ENCODE results near the gene LLGL2. TPM values are rescaled to one million over a fixed set of nuclear protein-coding genes. Genes with fewer than 3 reads are reported as not detected.

Gene LLGL2
- total and polyA plus RNA-seq, 10 of the 15 experiments (the other 5 are each of a cell fraction or from before 2014, with no cell fraction given) = 0.21 to 9.9 (median 4.5) TPM

GRCh38 chr17:75615301-75615700, 89.8 kb downstream of the LLGL2 start:
- Histone ChIP-seq H3K79me2 (ENCODE audit: control insufficient read depth, insufficient read depth, low read length) (no peaks in the 10 kb centered on the region), H2AFZ (ENCODE audit: control insufficient read depth, low read depth, low read length) (no peak overlapping the region), H3K27me3 (replicated peaks in 1 of 2; ENCODE audit: control insufficient read depth in 2 of 2, insufficient read depth in 2 of 2, low read length in 1 of 2) (no peaks in the 10 kb centered on the region), H3K9me3 (replicated peaks; ENCODE audit: control insufficient read depth, insufficient read depth, low read length) (no peaks in the 10 kb centered on the region), H3K4me3 (no peak overlapping the region), H4K20me1 (ENCODE audit: control insufficient read depth, insufficient read depth) (no peaks in the 10 kb centered on the region), H3K4me1 (ENCODE audit: control insufficient read depth, insufficient read depth, low read length) (no peaks in the 10 kb centered on the region), H3K9ac (ENCODE audit: control insufficient read depth, insufficient read depth, low read length) (no peak overlapping the region), H3K36me3 (ENCODE audit: control insufficient read depth in 2 of 2, insufficient read depth in 2 of 2, low read length in 1 of 2) (no peaks in the 10 kb centered on the region), H3K27ac (ENCODE audit: control insufficient read depth, insufficient read depth) (no peak overlapping the region), H3K4me2 (ENCODE audit: control insufficient read depth, insufficient read depth) (no peak overlapping the region)
- FAIRE-seq (no peak), ATAC-seq (no peak), DNase-seq (ENCODE audit: low read depth, low spot score) (no peak)
- no TSS peak for BruUV-seq (replicated peaks)
- CTCF ChIA-PET = interaction anchor here (2.2 kb wide), 2 partner anchors 14 to 18 kb away, joined by 10 to 11 read pairs; partner anchors contain the start of gene SMIM5
- POLR2A ChIA-PET = no interaction called here
- WGBS (ENCODE audit: insufficient coverage, insufficient replicate concordance, low lambda C conversion rate, missing lambda C conversion rate) = 46% methylated on average over 11 of the region's 11 CpGs
- in situ Hi-C loops (cut with MboI) = no loop called here
- intact Hi-C loops (cut with micrococcal nuclease; ENCODE audit: unreplicated experiment) = no loop called here
- SMC1A ChIA-PET (ENCODE audit: uncharacterized antibody, unreplicated experiment) = no interaction called here
- RAD21 ChIA-PET (ENCODE audit: unreplicated experiment) = no interaction called here
- TF ChIP-seq SMAD5 (IDR thresholded peaks at IDR 0.05; ENCODE audit: low read depth) (no peak), MTA3 (IDR thresholded peaks at IDR 0.05; ENCODE audit: borderline replicate concordance, low read length) (no peak), GATAD2B (conservative IDR thresholded peaks at IDR 0.05; ENCODE audit: low read depth) (no peak), JUND (IDR thresholded peaks at IDR 0.05; ENCODE audit: low read depth, low read length) (no peak), ZZZ3 (IDR thresholded peaks at IDR 0.05; ENCODE audit: control insufficient read depth, insufficient read length, low read depth) (no peak), PRDM15 (CRISPR knock-in tag; IDR thresholded peaks at IDR 0.05) (no peak), RB1 (IDR thresholded peaks at IDR 0.05; ENCODE audit: borderline replicate concordance) (no peak), LARP7 (IDR thresholded peaks at IDR 0.05) (no peak), BCL3 (IDR thresholded peaks at IDR 0.05; ENCODE audit: borderline replicate concordance, insufficient read depth, low read depth, low read length, poor library complexity, severe bottlenecking) (no peak), SRF (IDR thresholded peaks at IDR 0.05; ENCODE audit: low read depth in 2 of 2, low read length in 2 of 2) (no peak), PKNOX1 (IDR thresholded peaks at IDR 0.05) (no peak)
- TF ChIP-seq, protein P1, sequence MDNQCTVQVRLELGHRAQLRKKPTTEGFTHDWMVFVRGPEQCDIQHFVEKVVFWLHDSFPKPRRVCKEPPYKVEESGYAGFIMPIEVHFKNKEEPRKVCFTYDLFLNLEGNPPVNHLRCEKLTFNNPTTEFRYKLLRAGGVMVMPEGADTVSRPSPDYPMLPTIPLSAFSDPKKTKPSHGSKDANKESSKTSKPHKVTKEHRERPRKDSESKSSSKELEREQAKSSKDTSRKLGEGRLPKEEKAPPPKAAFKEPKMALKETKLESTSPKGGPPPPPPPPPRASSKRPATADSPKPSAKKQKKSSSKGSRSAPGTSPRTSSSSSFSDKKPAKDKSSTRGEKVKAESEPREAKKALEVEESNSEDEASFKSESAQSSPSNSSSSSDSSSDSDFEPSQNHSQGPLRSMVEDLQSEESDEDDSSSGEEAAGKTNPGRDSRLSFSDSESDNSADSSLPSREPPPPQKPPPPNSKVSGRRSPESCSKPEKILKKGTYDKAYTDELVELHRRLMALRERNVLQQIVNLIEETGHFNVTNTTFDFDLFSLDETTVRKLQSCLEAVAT (IDR thresholded peaks at IDR 0.05) = no peak
- TF ChIP-seq, protein P2, sequence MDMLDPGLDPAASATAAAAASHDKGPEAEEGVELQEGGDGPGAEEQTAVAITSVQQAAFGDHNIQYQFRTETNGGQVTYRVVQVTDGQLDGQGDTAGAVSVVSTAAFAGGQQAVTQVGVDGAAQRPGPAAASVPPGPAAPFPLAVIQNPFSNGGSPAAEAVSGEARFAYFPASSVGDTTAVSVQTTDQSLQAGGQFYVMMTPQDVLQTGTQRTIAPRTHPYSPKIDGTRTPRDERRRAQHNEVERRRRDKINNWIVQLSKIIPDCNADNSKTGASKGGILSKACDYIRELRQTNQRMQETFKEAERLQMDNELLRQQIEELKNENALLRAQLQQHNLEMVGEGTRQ (IDR thresholded peaks at IDR 0.05; ENCODE audit: borderline replicate concordance, low read depth, low read length) = no peak
